ENCODE measurements around the gene OR8J1. TPM values are rescaled to one million over a fixed set of nuclear protein-coding genes. Genes with fewer than 3 reads are reported as not detected.
A peak's percentile ranks its signal among the peaks of the same experiment; 100 is the strongest.

The OR8J1 gene
- polyA plus RNA-seq, 1 donor from 2014 or later, result not detected

DNA sequence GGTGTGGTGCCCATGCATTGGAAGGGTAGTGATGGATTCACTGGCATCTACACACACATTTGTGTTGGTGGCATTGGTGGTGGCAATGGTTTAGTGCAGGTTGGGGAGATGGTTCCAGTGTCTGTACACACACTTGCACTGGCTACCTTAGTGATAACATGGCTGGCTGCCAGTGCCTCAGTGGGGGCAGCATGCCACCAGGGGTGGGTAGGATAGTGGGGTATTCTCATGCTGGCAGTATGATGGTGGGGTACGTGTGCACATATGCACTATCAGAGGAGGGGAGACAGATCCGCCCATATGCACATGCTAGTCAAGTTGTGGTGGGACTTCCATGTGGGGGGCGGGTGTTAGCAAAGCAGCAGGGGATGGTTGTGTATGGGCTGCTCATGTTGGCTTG, 46.3 kb upstream of the OR8J1 start (continued):
- TF ChIP-seq EZH2 (IDR thresholded peaks at IDR 0.05; ENCODE audit: borderline replicate concordance, insufficient read depth, low read length, poor library complexity, severe bottlenecking) (no peak), SMC3 (conservative IDR thresholded peaks at IDR 0.05; ENCODE audit: poor library complexity) (no peak)

DNA sequence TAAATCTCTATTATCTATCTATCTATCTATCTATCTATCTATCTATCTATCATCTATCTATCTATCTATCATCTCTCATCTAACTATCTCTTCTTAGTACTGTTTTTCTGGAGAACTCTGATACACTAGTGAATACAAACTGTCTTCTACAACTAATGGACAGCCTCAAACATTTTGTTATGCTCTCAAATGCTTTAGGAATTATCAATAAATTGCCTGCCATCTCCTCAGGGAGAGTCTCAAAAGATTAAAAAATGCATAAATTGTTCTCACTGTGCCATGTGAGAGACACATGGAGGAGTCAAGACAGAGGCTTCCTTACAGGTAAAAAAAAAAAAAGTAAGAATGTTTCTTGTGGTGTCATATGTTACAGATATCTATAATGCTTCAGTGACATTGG, 39.2 kb upstream of the OR8J1 start, which contains the start of gene OR8K3:
Gene OR8K3 (plus strand): TSS at position 301 of the 400 bp plus-strand sequence. CDS start 3,163 bp downstream, outside the sequence.
- Histone ChIP-seq H3K27me3 (ENCODE audit: insufficient read depth, low read depth, low read length) (no peaks in the 10 kb centered on the region), H3K4me3 (ENCODE audit: low read length) (no peak within 1 kb of the TSS), H3K27ac (ENCODE audit: low read length) (no peak within 1 kb of the TSS), H3K9me3 (ENCODE audit: low read length) (no peaks in the 10 kb centered on the region), H3F3A (ENCODE audit: insufficient read depth, low read length, poor library complexity, severe bottlenecking) (peaks cover 3% of the 10 kb centered on the region), H2AFZ (ENCODE audit: low read depth, low read length) (no peak within 1 kb of the TSS), H3K9ac (ENCODE audit: low read length) (no peak within 1 kb of the TSS), H3K9me2 (ENCODE audit: insufficient read depth, low read length) (no peaks in the 10 kb centered on the region), H3K4me2 (ENCODE audit: low read length) (no peak within 1 kb of the TSS), H4K20me1 (ENCODE audit: insufficient read depth) (no peaks in the 10 kb centered on the region), H3K79me2 (replicated peaks; ENCODE audit: insufficient read depth, low read length) (no peaks in the 10 kb centered on the region), H3K36me3 (ENCODE audit: insufficient read depth, low read length) (no peaks in the 10 kb centered on the region)
- TF ChIP-seq RAD21 (conservative IDR thresholded peaks at IDR 0.05) (no peak), EP300 (conservative IDR thresholded peaks at IDR 0.05; ENCODE audit: poor library complexity, severe bottlenecking) (peak; percentile 38)

DNA sequence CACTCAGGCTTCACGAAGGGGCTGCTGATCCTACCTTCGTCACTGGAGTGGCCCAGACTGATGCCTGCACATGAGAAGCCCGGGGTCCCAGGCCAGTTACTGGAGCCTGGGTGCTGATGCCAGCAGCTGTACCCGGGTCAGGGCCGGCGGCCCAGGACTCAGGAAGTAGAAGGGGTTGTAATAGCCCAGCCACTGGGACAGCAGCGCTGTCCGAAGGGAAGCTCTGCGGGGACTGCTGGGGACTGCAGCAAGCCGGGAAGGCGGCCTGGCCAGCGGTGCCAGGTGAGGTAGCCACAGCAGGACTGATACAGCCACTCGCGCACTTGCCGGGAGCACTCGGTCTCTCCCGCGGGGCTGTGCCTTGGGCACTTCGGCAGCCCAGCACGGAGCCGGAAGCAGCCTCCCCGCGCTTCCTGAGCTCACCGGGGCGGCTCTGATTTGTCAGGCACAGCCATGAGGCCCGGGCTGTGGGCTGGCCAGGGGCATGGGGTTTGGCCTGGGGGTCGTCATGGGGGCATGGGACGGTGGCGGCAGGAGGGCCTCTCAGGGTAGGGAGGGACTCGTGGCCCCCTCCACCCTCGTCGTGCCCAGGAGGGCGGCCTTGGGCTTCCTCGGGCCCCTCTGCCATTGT, 22.1 kb upstream of the OR8J1 start:
- Histone ChIP-seq H3K27me3 (ENCODE audit: insufficient read depth, low read depth, low read length) (no peaks in the 10 kb centered on the region), H3K27ac (ENCODE audit: low read length) (no peak overlapping the region), H3K4me2 (ENCODE audit: low read length) (no peak overlapping the region), H3F3A (ENCODE audit: insufficient read depth, low read length, poor library complexity, severe bottlenecking) (no peaks in the 10 kb centered on the region), H3K9me3 (ENCODE audit: low read length) (no peaks in the 10 kb centered on the region), H3K9me2 (ENCODE audit: insufficient read depth, low read length) (no peaks in the 10 kb centered on the region), H3K4me3 (ENCODE audit: low read length) (no peak overlapping the region), H3K79me2 (replicated peaks; ENCODE audit: insufficient read depth, low read length) (no peaks in the 10 kb centered on the region), H3K36me3 (ENCODE audit: insufficient read depth, low read length) (no peaks in the 10 kb centered on the region), H4K20me1 (ENCODE audit: insufficient read depth) (no peaks in the 10 kb centered on the region), H3K9ac (ENCODE audit: low read length) (no peak overlapping the region), H2AFZ (ENCODE audit: low read depth, low read length) (no peak overlapping the region)
- TF ChIP-seq EP300 (conservative IDR thresholded peaks at IDR 0.05; ENCODE audit: poor library complexity, severe bottlenecking), result no peak
- TF ChIP-seq, protein P1, sequence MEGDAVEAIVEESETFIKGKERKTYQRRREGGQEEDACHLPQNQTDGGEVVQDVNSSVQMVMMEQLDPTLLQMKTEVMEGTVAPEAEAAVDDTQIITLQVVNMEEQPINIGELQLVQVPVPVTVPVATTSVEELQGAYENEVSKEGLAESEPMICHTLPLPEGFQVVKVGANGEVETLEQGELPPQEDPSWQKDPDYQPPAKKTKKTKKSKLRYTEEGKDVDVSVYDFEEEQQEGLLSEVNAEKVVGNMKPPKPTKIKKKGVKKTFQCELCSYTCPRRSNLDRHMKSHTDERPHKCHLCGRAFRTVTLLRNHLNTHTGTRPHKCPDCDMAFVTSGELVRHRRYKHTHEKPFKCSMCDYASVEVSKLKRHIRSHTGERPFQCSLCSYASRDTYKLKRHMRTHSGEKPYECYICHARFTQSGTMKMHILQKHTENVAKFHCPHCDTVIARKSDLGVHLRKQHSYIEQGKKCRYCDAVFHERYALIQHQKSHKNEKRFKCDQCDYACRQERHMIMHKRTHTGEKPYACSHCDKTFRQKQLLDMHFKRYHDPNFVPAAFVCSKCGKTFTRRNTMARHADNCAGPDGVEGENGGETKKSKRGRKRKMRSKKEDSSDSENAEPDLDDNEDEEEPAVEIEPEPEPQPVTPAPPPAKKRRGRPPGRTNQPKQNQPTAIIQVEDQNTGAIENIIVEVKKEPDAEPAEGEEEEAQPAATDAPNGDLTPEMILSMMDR (IDR thresholded peaks at IDR 0.05; ENCODE audit: poor library complexity, severe bottlenecking), result no peak
- no peak for TF ChIP-seq TAF1 (IDR thresholded peaks at IDR 0.05; ENCODE audit: low read depth)
- TF ChIP-seq RAD21 (conservative IDR thresholded peaks at IDR 0.05), result no peak
- no peak for TF ChIP-seq POLR2AphosphoS5 (IDR thresholded peaks at IDR 0.05)
- no peak for TF ChIP-seq SMC3 (conservative IDR thresholded peaks at IDR 0.05; ENCODE audit: poor library complexity)
- no peak for TF ChIP-seq MXI1 (conservative IDR thresholded peaks at IDR 0.05; ENCODE audit: poor library complexity, severe bottlenecking)
- TF ChIP-seq, protein P2, sequence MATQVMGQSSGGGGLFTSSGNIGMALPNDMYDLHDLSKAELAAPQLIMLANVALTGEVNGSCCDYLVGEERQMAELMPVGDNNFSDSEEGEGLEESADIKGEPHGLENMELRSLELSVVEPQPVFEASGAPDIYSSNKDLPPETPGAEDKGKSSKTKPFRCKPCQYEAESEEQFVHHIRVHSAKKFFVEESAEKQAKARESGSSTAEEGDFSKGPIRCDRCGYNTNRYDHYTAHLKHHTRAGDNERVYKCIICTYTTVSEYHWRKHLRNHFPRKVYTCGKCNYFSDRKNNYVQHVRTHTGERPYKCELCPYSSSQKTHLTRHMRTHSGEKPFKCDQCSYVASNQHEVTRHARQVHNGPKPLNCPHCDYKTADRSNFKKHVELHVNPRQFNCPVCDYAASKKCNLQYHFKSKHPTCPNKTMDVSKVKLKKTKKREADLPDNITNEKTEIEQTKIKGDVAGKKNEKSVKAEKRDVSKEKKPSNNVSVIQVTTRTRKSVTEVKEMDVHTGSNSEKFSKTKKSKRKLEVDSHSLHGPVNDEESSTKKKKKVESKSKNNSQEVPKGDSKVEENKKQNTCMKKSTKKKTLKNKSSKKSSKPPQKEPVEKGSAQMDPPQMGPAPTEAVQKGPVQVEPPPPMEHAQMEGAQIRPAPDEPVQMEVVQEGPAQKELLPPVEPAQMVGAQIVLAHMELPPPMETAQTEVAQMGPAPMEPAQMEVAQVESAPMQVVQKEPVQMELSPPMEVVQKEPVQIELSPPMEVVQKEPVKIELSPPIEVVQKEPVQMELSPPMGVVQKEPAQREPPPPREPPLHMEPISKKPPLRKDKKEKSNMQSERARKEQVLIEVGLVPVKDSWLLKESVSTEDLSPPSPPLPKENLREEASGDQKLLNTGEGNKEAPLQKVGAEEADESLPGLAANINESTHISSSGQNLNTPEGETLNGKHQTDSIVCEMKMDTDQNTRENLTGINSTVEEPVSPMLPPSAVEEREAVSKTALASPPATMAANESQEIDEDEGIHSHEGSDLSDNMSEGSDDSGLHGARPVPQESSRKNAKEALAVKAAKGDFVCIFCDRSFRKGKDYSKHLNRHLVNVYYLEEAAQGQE (IDR thresholded peaks at IDR 0.05; ENCODE audit: borderline replicate concordance), result no peak
- TF ChIP-seq EZH2 (IDR thresholded peaks at IDR 0.05; ENCODE audit: borderline replicate concordance, insufficient read depth, low read length, poor library complexity, severe bottlenecking), result no peak
